Activated CD4-positive, alpha-beta memory T cell treated with anti-CD3 and anti-CD28 coated beads, Interleukin-2, amount 10 ng/mL, durations not matched to agents 7 days and 5 days (primary cell): ENCODE data around the gene OR13C4. TPM values are rescaled to one million over a fixed set of nuclear protein-coding genes. Genes with fewer than 3 reads are reported as not detected.
"Not testable (repeated sequence)": the region's sequence is repeated elsewhere in the genome, so short reads cannot be mapped to it uniquely, and the experiment has no call there.

Experiments
- CTCF ChIA-PET: fragments of 350-600 bp; sonication (Branson Sonifier 250); formaldehyde crosslinking; loops from one replicate; lab custom pipeline; 2021; ENCODE audit warnings: antibody characterized with exemption, inconsistent platforms; lab: Charles Lee
- POLR2A ChIA-PET: fragments of 350-600 bp; sonication (Branson Sonifier 250); formaldehyde crosslinking; loops from one replicate; lab custom pipeline; 2021; ENCODE audit warnings: antibody characterized with exemption; lab: Charles Lee
- DNase-seq: peaks from one replicate; pipeline ENCODE4 v3.0.0-alpha.2; 2020
- H3K27ac Mint-ChIP-seq: one replicate; pipeline ENCODE4 v1.8.0; 2021; ENCODE audit warnings: mild to moderate bottlenecking, mixed read lengths
- H3K27me3 Mint-ChIP-seq: one replicate; pipeline ENCODE4 v1.8.0; 2021; ENCODE audit warnings: mixed read lengths
- H3K36me3 Mint-ChIP-seq: one replicate; pipeline ENCODE4 v1.8.0; 2021; ENCODE audit warnings: low read depth, mixed read lengths
- H3K4me1 Mint-ChIP-seq: one replicate; pipeline ENCODE4 v1.8.0; 2021; ENCODE audit warnings: mixed read lengths
- H3K4me3 Mint-ChIP-seq: one replicate; pipeline ENCODE4 v1.8.0; 2021; ENCODE audit warnings: mild to moderate bottlenecking, mixed read lengths
- H3K9me3 Mint-ChIP-seq: one replicate; pipeline ENCODE4 v1.8.0; 2021; ENCODE audit warnings: mixed read lengths
- total RNA-seq, 2 experiments: library from RNA; stranded (reverse); gene quantifications; one replicate each; pipeline ENCODE4 v1.2.3, GENCODE V29; 2021

Gene OR13C4
- total RNA-seq = not detected

GRCh38 chr9:104527109-104527508 lies at the start of gene OR13C4:
Gene OR13C4 (minus strand): TSS chr9:104527209. CDS start chr9:104527209, 0 bp downstream.
- H3K4me1 Mint-ChIP-seq = no peaks in the 10 kb centered on the region
- no peak within 1 kb of the TSS for H3K4me3 Mint-ChIP-seq
- ChIA-PET POLR2A (no interaction called here), CTCF (no interaction called here)
- H3K36me3 Mint-ChIP-seq = no peaks in the 10 kb centered on the region
- DNase-seq = no peak
- no peaks in the 10 kb centered on the region for H3K27me3 Mint-ChIP-seq
- no peak within 1 kb of the TSS for H3K27ac Mint-ChIP-seq
- H3K9me3 Mint-ChIP-seq = no peaks in the 10 kb centered on the region

DNA sequence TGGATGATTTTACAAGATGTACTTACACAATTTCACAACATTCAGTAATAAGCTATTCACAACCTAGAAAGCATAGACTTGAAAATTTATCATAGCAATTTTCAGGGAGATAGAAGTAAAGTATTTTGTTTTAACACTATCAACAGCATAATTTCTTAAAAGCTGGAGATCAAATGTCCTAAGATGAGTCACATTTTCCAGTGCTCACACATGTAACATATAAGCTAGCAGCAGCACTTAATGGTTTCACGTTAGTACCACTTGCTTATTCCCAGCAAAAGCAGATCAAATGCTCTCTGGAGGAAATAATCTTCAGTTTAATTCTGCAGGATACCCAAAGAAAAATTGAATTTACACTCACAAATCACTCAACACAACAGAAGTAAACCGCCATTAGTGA lies 48.4 kb upstream of the OR13C4 start:
- no peak overlapping the region for H3K27ac Mint-ChIP-seq
- no peak for DNase-seq
- no peaks in the 10 kb centered on the region for H3K9me3 Mint-ChIP-seq
- no peak overlapping the region for H3K4me3 Mint-ChIP-seq
- no peaks in the 10 kb centered on the region for H3K4me1 Mint-ChIP-seq
- no peaks in the 10 kb centered on the region for H3K27me3 Mint-ChIP-seq
- no peaks in the 10 kb centered on the region for H3K36me3 Mint-ChIP-seq
- CTCF ChIA-PET = no interaction called here
- POLR2A ChIA-PET = no interaction called here

DNA sequence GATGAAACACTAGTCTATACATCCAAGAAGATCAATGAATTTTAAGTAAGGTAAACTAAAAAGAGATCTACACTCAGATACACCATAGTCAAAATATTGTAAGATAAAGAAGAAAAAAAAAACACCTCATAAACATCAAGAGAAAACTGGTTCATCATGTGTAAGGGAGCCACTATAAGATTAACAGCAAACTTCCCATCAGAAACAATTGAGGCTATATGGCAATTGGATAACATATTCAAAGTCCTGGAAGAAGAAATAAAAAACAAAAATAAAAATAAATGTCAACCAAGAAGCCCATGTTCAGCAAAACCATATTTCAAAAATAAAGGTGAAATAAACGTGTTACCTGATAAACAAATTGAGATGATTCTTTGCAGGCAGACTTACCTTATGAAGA lies 45.6 kb upstream of the OR13C4 start:
- POLR2A ChIA-PET = no interaction called here

DNA sequence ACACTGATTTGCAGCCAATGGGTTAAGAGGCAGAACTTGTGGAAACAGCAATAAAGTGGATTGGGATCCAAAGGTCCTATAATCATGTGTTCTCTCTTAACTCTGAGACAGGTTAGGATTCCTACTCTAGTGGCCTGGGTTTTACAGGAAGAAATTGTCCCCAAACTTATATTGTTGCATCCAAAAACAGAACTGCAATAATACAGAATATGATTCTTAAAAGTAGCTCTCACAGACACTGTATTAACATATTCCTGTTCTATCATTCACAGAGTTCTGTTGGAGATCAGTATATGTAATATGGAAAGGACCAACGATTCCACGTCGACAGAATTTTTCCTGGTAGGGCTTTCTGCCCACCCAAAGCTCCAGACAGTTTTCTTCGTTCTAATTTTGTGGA lies 41.9 kb upstream of the OR13C4 start, which contains the start of gene OR13C8:
TSS of gene OR13C8 (plus strand) at position 301 of the 400 bp plus-strand sequence. CDS start at position 301, 0 bp downstream.
- Mint-ChIP-seq H3K4me1 (no peaks in the 10 kb centered on the region), H3K36me3 (no peaks in the 10 kb centered on the region), H3K4me3 (no peak within 1 kb of the TSS), H3K9me3 (peaks cover 4% of the 10 kb centered on the region), H3K27ac (no peak within 1 kb of the TSS), H3K27me3 (no peaks in the 10 kb centered on the region)
- POLR2A ChIA-PET = no interaction called here
- no peak for DNase-seq
- CTCF ChIA-PET = no interaction called here

More for the DNA sequence above, 45.6 kb upstream of the OR13C4 start:
- no peak for DNase-seq
- Mint-ChIP-seq H3K9me3 (peaks cover 4% of the 10 kb centered on the region), H3K36me3 (no peaks in the 10 kb centered on the region), H3K27ac (no peak overlapping the region), H3K4me1 (no peaks in the 10 kb centered on the region), H3K4me3 (no peak overlapping the region), H3K27me3 (no peaks in the 10 kb centered on the region)
- CTCF ChIA-PET = no interaction called here

GRCh38 chr9:104564358-104564757 lies 37.3 kb upstream of the OR13C4 start:
- Mint-ChIP-seq H3K4me1 (no peaks in the 10 kb centered on the region), H3K27ac (no peak overlapping the region), H3K27me3 (no peaks in the 10 kb centered on the region), H3K36me3 (no peaks in the 10 kb centered on the region), H3K9me3 (no peaks in the 10 kb centered on the region), H3K4me3 (no peak overlapping the region)
- POLR2A ChIA-PET = no interaction called here
- CTCF ChIA-PET = interaction anchor here (0.6 kb wide), 1 partner anchor 173 kb away, joined by 4 read pairs; no protein-coding TSS in a partner anchor
- no peak for DNase-seq

- Mint-ChIP-seq H3K27ac (no peak overlapping the region), H3K9me3 (peaks cover 3% of the 10 kb centered on the region), H3K4me1 (no peaks in the 10 kb centered on the region), H3K36me3 (no peaks in the 10 kb centered on the region), H3K27me3 (no peaks in the 10 kb centered on the region), H3K4me3 (no peak overlapping the region)
- CTCF ChIA-PET = no interaction called here
- no peak for DNase-seq
- POLR2A ChIA-PET = no interaction called here
Measured at GRCh38 chr9:104556830-104557634, 30.0 kb upstream of the OR13C4 start.

- no peaks in the 10 kb centered on the region for H3K27me3 Mint-ChIP-seq
- H3K36me3 Mint-ChIP-seq = no peaks in the 10 kb centered on the region
- DNase-seq = no peak
- ChIA-PET POLR2A (no interaction called here), CTCF (no interaction called here)
- H3K4me3 Mint-ChIP-seq = no peak overlapping the region
- H3K27ac Mint-ChIP-seq = no peak overlapping the region
- H3K9me3 Mint-ChIP-seq = peaks cover 3% of the 10 kb centered on the region
- H3K4me1 Mint-ChIP-seq = no peaks in the 10 kb centered on the region
Measured at GRCh38 chr9:104555521-104555920, 28.5 kb upstream of the OR13C4 start.

DNA sequence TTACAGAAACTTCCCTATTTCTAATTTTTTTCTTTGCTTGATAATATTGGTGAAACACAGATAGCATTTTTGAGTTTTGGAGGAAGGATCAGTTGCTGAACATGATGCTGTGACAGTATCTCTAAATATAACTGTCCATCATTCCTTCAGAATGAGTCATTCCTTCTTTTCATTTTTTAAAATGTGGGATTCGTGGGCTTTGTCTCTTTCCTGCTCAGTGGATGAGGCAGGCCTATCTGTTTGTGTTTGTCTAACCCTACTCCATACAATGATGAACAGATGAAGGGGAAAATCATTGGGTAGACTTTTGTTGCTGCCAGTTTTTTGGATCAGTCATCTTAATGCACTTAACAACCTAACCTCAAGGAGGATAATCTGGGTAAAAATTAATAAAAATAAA lies 26.3 kb upstream of the OR13C4 start:
- POLR2A ChIA-PET = no interaction called here
- H3K36me3 Mint-ChIP-seq = no peaks in the 10 kb centered on the region

DNA sequence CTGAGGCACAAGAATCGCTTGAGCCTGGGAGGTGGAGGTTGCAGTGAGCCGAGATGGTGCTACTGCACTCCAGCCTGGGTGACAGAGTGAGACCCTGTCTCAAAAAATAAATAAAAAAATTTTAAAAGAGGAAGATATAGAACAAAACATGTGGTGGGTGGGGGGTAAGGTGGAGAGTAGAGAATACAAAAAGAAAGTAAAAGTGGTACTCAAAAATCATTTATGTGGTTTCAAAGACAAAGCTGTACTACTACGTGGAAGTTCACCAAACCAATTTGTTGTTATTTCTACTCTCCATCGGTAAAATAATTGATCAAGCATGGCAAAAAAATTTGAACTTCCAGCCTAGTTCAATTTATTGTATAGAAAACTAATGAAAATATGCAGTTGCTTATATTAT lies 17.6 kb upstream of the OR13C4 start:
- no peaks in the 10 kb centered on the region for H3K9me3 Mint-ChIP-seq
- POLR2A ChIA-PET = no interaction called here
- no peaks in the 10 kb centered on the region for H3K27me3 Mint-ChIP-seq
- H3K4me3 Mint-ChIP-seq = no peak overlapping the region
- no peak overlapping the region for H3K27ac Mint-ChIP-seq
- DNase-seq = no peak
- no peaks in the 10 kb centered on the region for H3K36me3 Mint-ChIP-seq
- CTCF ChIA-PET = no interaction called here
- H3K4me1 Mint-ChIP-seq = no peaks in the 10 kb centered on the region

More for the DNA sequence above, 26.3 kb upstream of the OR13C4 start:
- CTCF ChIA-PET = no interaction called here
- H3K9me3 Mint-ChIP-seq = peaks cover under 1% of the 10 kb centered on the region
- no peaks in the 10 kb centered on the region for H3K27me3 Mint-ChIP-seq
- no peak overlapping the region for H3K27ac Mint-ChIP-seq
- no peak overlapping the region for H3K4me3 Mint-ChIP-seq
- no peak for DNase-seq
- H3K4me1 Mint-ChIP-seq = no peaks in the 10 kb centered on the region

GRCh38 chr9:104539275-104539674 lies 12.3 kb upstream of the OR13C4 start:
- ChIA-PET CTCF (no interaction called here), POLR2A (no interaction called here)
- no peaks in the 10 kb centered on the region for H3K36me3 Mint-ChIP-seq
- no peak overlapping the region for H3K27ac Mint-ChIP-seq
- H3K9me3 Mint-ChIP-seq = no peaks in the 10 kb centered on the region
- H3K4me1 Mint-ChIP-seq = no peaks in the 10 kb centered on the region
- no peak overlapping the region for H3K4me3 Mint-ChIP-seq
- H3K27me3 Mint-ChIP-seq = no peaks in the 10 kb centered on the region
- no peak for DNase-seq

GRCh38 chr9:104536756-104537155 lies 9.7 kb upstream of the OR13C4 start, which contains the start of gene OR13C3:
Gene OR13C3 (minus strand): TSS chr9:104536856. CDS start chr9:104536723, 133 bp downstream.
- Mint-ChIP-seq H3K4me3 (no peak within 1 kb of the TSS), H3K9me3 (no peaks in the 10 kb centered on the region), H3K4me1 (no peaks in the 10 kb centered on the region), H3K36me3 (no peaks in the 10 kb centered on the region), H3K27ac (no peak within 1 kb of the TSS), H3K27me3 (no peaks in the 10 kb centered on the region)
- ChIA-PET POLR2A (no interaction called here), CTCF (no interaction called here)
- DNase-seq = no peak

DNA sequence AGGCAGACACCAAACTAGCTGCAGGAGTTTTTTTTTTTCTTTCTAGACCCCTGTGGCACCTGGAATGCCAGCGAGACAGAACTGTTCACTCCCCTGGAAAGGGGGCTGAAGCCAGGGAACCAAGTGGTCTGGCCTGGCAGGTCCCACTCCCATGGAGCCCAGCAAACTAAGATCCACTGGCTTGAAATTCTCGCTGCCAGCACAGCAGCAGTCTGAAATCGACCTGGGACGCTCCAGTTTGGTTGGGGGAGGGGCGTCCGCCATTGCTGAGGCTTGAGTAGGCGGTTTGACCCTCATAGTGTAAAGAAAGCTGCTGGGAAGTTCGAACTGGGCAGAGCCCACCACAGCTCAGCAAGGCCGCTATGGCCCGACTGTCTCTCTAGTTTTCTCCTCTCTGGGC lies 6.8 kb downstream of the OR13C4 start:
- CTCF ChIA-PET, H3K27ac Mint-ChIP-seq, H3K4me1 Mint-ChIP-seq, H3K36me3 Mint-ChIP-seq, DNase-seq, H3K27me3 Mint-ChIP-seq, H3K9me3 Mint-ChIP-seq, H3K4me3 Mint-ChIP-seq, POLR2A ChIA-PET: not testable (repeated sequence)

DNA sequence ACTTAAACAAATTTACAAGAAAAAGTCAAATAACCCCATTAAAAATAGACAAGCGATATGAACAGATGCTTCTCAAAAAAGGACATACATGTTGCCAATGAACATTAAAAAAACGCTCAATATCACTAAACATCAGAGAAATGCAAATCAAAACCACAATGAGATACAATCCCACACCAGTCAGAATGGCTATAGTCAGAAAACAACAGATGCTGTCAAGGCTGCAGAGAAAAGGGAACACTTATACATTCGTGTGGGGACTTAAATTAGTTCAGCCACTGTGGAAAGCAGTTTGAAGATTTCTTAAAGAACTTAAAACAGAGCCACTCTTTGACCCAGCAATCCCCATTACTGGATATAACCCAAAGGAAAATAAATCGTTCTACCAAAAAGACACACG lies 12.1 kb downstream of the OR13C4 start:
- DNase-seq = no peak
- POLR2A ChIA-PET = no interaction called here
- H3K27ac Mint-ChIP-seq = no peak overlapping the region
- no peaks in the 10 kb centered on the region for H3K4me1 Mint-ChIP-seq
- peaks cover 2% of the 10 kb centered on the region for H3K9me3 Mint-ChIP-seq
- H3K27me3 Mint-ChIP-seq = no peaks in the 10 kb centered on the region
- no peak overlapping the region for H3K4me3 Mint-ChIP-seq
- CTCF ChIA-PET = no interaction called here
- no peaks in the 10 kb centered on the region for H3K36me3 Mint-ChIP-seq

- no peak for DNase-seq
- peaks cover 5% of the 10 kb centered on the region for H3K9me3 Mint-ChIP-seq
- H3K4me3 Mint-ChIP-seq = no peak overlapping the region
- no peak overlapping the region for H3K27ac Mint-ChIP-seq
- POLR2A ChIA-PET = no interaction called here
- no peaks in the 10 kb centered on the region for H3K27me3 Mint-ChIP-seq
- CTCF ChIA-PET = no interaction called here
- no peaks in the 10 kb centered on the region for H3K4me1 Mint-ChIP-seq
- no peaks in the 10 kb centered on the region for H3K36me3 Mint-ChIP-seq
Measured at GRCh38 chr9:104506565-104506964, 20.4 kb downstream of the OR13C4 start.
